Tibial nerve (tissue), 4 donors: ENCODE data around the gene TAS2R20. TPM values are rescaled to one million over a fixed set of nuclear protein-coding genes. Genes with fewer than 3 reads are reported as not detected.

Experiments used
- DNase-seq, 2 donors: peaks; one replicate each; pipeline ENCODE4 v3.0.0-alpha.2; 2019; ENCODE audit warnings: low spot score in 2 of 2
- H3K27ac ChIP-seq, 4 donors: fragments of 200-600 bp; sonication (generic) in 3 of 4; one replicate each; pipeline ENCODE4 v1.5.1; 2017 to 2019; ENCODE audit warnings: mild to moderate bottlenecking in 1 of 4
- H3K27me3 ChIP-seq, 2 donors: fragments of 200-600 bp; sonication (generic) in 1 of 2; one replicate each; pipeline versions ENCODE4 v1.5.1 to v1.6.0; 2017 to 2019
- H3K36me3 ChIP-seq, 3 donors: fragments of 200-600 bp; sonication (generic); one replicate each; pipeline ENCODE4 v1.5.1; 2018 to 2019
- H3K4me1 ChIP-seq, 4 donors: fragments of 200-600 bp; sonication (generic) in 3 of 4; one replicate each; pipeline ENCODE4 v1.5.1; 2017 to 2019
- H3K4me3 ChIP-seq, 4 donors: fragments of 200-600 bp; sonication (generic) in 3 of 4; one replicate each; pipeline ENCODE4 v1.5.1; 2017 to 2019; ENCODE audit warnings: mild to moderate bottlenecking in 1 of 4, moderate library complexity in 1 of 4
- H3K9me3 ChIP-seq, 4 donors: fragments of 200-600 bp; sonication (generic) in 3 of 4; one replicate each; pipeline ENCODE4 v1.5.1; 2017 to 2019
- CTCF ChIP-seq, 5 experiments: fragments of 200-600 bp in 3 of 5; fragments of 450-650 bp in 2 of 5; sonication (generic) in 3 of 5; IDR thresholded peaks; one replicate each; pipeline ENCODE4 v1.5.1; 2016 to 2019; ENCODE audit warnings: antibody characterized with exemption in 5 of 5, mild to moderate bottlenecking in 3 of 5, moderate library complexity in 2 of 5
- EP300 ChIP-seq, 2 donors: sonication (generic); formaldehyde crosslinking; IDR thresholded peaks; one replicate each; pipeline ENCODE4 v1.6.1; 2017; ENCODE audit warnings: antibody characterized with exemption in 2 of 2, mild to moderate bottlenecking in 1 of 2
- POLR2A ChIP-seq, 2 donors: fragments of 450-650 bp; IDR thresholded peaks; one replicate each; pipeline ENCODE4 v1.6.1; 2017; ENCODE audit warnings: antibody characterized with exemption in 2 of 2, mild to moderate bottlenecking in 2 of 2, moderate library complexity in 2 of 2
- WGBS, 2 donors: methylation state at CpG; one replicate each; pipeline ENCODE4 v1.1.5; 2018; 5-methylcytosine and 5-hydroxymethylcytosine counted together
- total RNA-seq, 4 donors: library from RNA; depleted of rRNA; stranded (reverse); fragments of >200 nt; gene quantifications; one replicate each; pipeline ENCODE4 v1.1.0, GENCODE V29; 2016

Gene TAS2R20
- total RNA-seq, 4 donors from 2014 or later = 1.4 to 8.4 (median 5.9) TPM

GRCh38 chr12:10960211-10960610, 37.9 kb downstream of the TAS2R20 start:
- no peak for DNase-seq
- Histone ChIP-seq H3K27me3 (no peaks in the 10 kb centered on the region), H3K9me3 (peaks cover 0 to 21% (median 6%) of the 10 kb centered on the region in 4 donors), H3K27ac (no peak overlapping the region), H3K4me1 (no peaks in the 10 kb centered on the region), H3K36me3 (no peaks in the 10 kb centered on the region), H3K4me3 (no peak overlapping the region)
- WGBS, 2 donors = 73 to 74% methylated on average over 4 of the region's 4 CpGs
- no peak for TF ChIP-seq CTCF (IDR thresholded peaks at IDR 0.05)
- no peak for TF ChIP-seq POLR2A (IDR thresholded peaks at IDR 0.05)
- no peak for TF ChIP-seq EP300 (IDR thresholded peaks at IDR 0.05)

GRCh38 chr12:10959804-10960203, 38.3 kb downstream of the TAS2R20 start:
- WGBS, 2 donors = 80 to 89% methylated on average over 2 of the region's 2 CpGs
- TF ChIP-seq POLR2A (IDR thresholded peaks at IDR 0.05) (no peak), CTCF (IDR thresholded peaks at IDR 0.05) (no peak), EP300 (IDR thresholded peaks at IDR 0.05) (no peak)
- H3K27me3 ChIP-seq = no peaks in the 10 kb centered on the region

DNA sequence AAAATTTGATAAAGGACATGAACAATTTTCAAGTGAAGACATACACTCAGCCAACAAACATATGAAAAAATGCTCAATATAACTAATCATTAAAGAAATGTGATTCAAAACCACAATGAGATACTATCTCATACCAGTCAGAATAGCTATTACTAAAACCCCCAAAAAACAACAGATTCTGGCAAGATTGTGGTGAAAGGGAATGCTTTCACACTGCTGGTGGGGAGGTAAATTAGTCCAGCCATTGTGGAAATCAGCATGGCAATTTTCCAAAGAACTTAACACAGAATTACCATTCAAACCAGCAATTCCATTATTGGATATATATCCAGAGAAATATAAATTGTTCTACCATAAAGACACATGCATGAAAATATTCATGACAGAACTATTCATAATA, 40.4 kb downstream of the TAS2R20 start:
- H3K4me3 ChIP-seq = no peak overlapping the region
- DNase-seq = no peak
- H3K36me3 ChIP-seq = no peaks in the 10 kb centered on the region
- no peaks in the 10 kb centered on the region for H3K4me1 ChIP-seq
- TF ChIP-seq POLR2A (IDR thresholded peaks at IDR 0.05) = no peak
- TF ChIP-seq CTCF (IDR thresholded peaks at IDR 0.05) = no peak
- no peak for TF ChIP-seq EP300 (IDR thresholded peaks at IDR 0.05)
- H3K27me3 ChIP-seq = no peaks in the 10 kb centered on the region
- H3K27ac ChIP-seq = no peak overlapping the region
- peaks cover 0 to 32% (median 9%) of the 10 kb centered on the region in 4 donors for H3K9me3 ChIP-seq

More at GRCh38 chr12:10959804-10960203, 38.3 kb downstream of the TAS2R20 start:
- H3K9me3 ChIP-seq = peaks cover 0 to 25% (median 7%) of the 10 kb centered on the region in 4 donors
- H3K4me1 ChIP-seq = no peaks in the 10 kb centered on the region
- no peak overlapping the region for H3K4me3 ChIP-seq
- H3K27ac ChIP-seq = no peak overlapping the region
- H3K36me3 ChIP-seq = no peaks in the 10 kb centered on the region
- no peak for DNase-seq

DNA sequence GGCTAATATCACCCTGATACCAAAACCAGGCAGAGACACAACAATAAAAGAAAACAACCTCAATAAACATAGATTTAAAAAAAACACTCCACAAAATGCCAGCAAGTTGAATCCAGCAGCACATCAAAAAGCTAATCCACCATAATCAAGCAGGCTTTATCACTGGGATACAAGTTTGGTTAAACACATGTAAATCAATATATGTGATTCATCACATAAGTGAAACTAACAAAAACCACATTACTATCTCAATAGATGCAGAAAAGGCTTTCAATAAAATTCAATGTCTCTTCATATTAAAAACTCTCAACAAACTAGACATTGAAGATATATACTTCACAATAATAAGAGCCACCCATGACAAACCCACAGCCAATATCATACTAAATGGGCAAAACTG, 42.0 kb downstream of the TAS2R20 start:
- no peaks in the 10 kb centered on the region for H3K27me3 ChIP-seq
- peaks cover 0 to 32% (median 9%) of the 10 kb centered on the region in 4 donors for H3K9me3 ChIP-seq
- TF ChIP-seq EP300 (IDR thresholded peaks at IDR 0.05) (no peak), POLR2A (IDR thresholded peaks at IDR 0.05) (no peak), CTCF (IDR thresholded peaks at IDR 0.05) (no peak)
- H3K4me3 ChIP-seq = no peak overlapping the region
- DNase-seq = no peak
- H3K27ac ChIP-seq = no peak overlapping the region
- no peaks in the 10 kb centered on the region for H3K36me3 ChIP-seq
- H3K4me1 ChIP-seq = no peaks in the 10 kb centered on the region

GRCh38 chr12:10952645-10953044, 45.5 kb downstream of the TAS2R20 start:
- TF ChIP-seq EP300 (IDR thresholded peaks at IDR 0.05) (no peak), CTCF (IDR thresholded peaks at IDR 0.05) (no peak), POLR2A (IDR thresholded peaks at IDR 0.05) (no peak)
- DNase-seq = no peak
- Histone ChIP-seq H3K4me1 (no peaks in the 10 kb centered on the region), H3K4me3 (no peak overlapping the region), H3K27ac (no peak overlapping the region), H3K27me3 (no peaks in the 10 kb centered on the region), H3K9me3 (peaks cover 0 to 35% (median 9%) of the 10 kb centered on the region in 4 donors), H3K36me3 (no peaks in the 10 kb centered on the region)
- 65 to 93% methylated on average over 4 of the region's 4 CpGs for WGBS, 2 donors

Other genes starting within 250 kb of the TAS2R20 start
- 1 to 10 TPM in 1 of 4 donors, not detected in 3; 1.5 TPM for gene TAS2R7, start 195.7 kb downstream of the TAS2R20 start, total RNA-seq
- gene TAS2R8, start 191.0 kb downstream of the TAS2R20 start, total RNA-seq = not detected
- not detected for gene TAS2R9, start 188.1 kb downstream of the TAS2R20 start, total RNA-seq
- 1 to 10 TPM in 2 of 4 donors, under 1 TPM in 1, not detected in 1; 0.59 to 1.7 (median 1.5) TPM for gene TAS2R10, start 171.9 kb downstream of the TAS2R20 start, total RNA-seq
- gene PRR4, start 148.8 kb downstream of the TAS2R20 start, total RNA-seq = 10 to 100 TPM in 1 of 4 donors, 1 to 10 TPM in 3; 2.2 to 11.4 (median 6.2) TPM
- 10 to 100 TPM; 45.1 to 54.3 (median 52.4) TPM for gene PRH1, start 114.0 kb downstream of the TAS2R20 start, total RNA-seq
- gene TAS2R13, start 88.7 kb downstream of the TAS2R20 start, total RNA-seq = 10 to 100 TPM in 1 of 4 donors, 1 to 10 TPM in 3; 1.8 to 11.6 (median 3.0) TPM
- gene PRH2, start 69.1 kb downstream of the TAS2R20 start, total RNA-seq = 10 to 100 TPM in 1 of 4 donors, 1 to 10 TPM in 1, not detected in 2; 2.0 to 14.4 TPM
- gene TAS2R14, start 59.0 kb downstream of the TAS2R20 start, total RNA-seq = 1 to 10 TPM; 2.0 to 6.3 (median 5.8) TPM
- 1 to 10 TPM in 3 of 4 donors, under 1 TPM in 1; 0.84 to 5.1 (median 2.5) TPM for gene TAS2R50, start 11.4 kb downstream of the TAS2R20 start, total RNA-seq
- gene TAS2R19, start 24.3 kb upstream of the TAS2R20 start, total RNA-seq = 10 to 100 TPM in 2 of 4 donors, 1 to 10 TPM in 2; 7.3 to 14.9 (median 9.9) TPM
- gene TAS2R31, start 33.1 kb upstream of the TAS2R20 start, total RNA-seq = 10 to 100 TPM; 10.3 to 17.3 (median 12.0) TPM
- 10 to 100 TPM in 1 of 4 donors, 1 to 10 TPM in 3; 1.5 to 12.6 (median 1.8) TPM for gene TAS2R46, start 64.0 kb upstream of the TAS2R20 start, total RNA-seq
- 1 to 10 TPM; 4.5 to 9.0 (median 5.0) TPM for gene TAS2R43, start 94.0 kb upstream of the TAS2R20 start, total RNA-seq
- 1 to 10 TPM; 4.9 to 9.0 (median 6.3) TPM for gene TAS2R30, start 136.3 kb upstream of the TAS2R20 start, total RNA-seq
- 1 to 10 TPM; 7.5 to 9.6 (median 8.1) TPM for gene SMIM10L1, start 172.9 kb upstream of the TAS2R20 start, total RNA-seq
- gene TAS2R42, start 188.6 kb upstream of the TAS2R20 start, total RNA-seq = not detected